Right lobe of liver (tissue), 6 donors: ENCODE measurements around the gene SH3PXD2A. TPM values are rescaled to one million over a fixed set of nuclear protein-coding genes. Genes with fewer than 3 reads are reported as not detected.

Source experiments
- ATAC-seq, 4 donors: fragments of 200-7000 bp; cut with Tn5 transposase; one replicate each; pipeline ENCODE4 v1.9.1; 2020; ENCODE audit warnings: mild to moderate bottlenecking in 4 of 4, moderate library complexity in 4 of 4
- DNase-seq, 3 donors: peaks; one replicate each; pipeline ENCODE4 v3.0.0-alpha.2; 2020
- H3K27ac ChIP-seq, 3 donors: fragments of 200-600 bp; one replicate each; pipeline ENCODE4 v1.8.0; 2022
- H3K27me3 ChIP-seq, 2 donors: fragments of 200-600 bp; one replicate each; pipeline ENCODE4 v1.8.0; 2022
- H3K36me3 ChIP-seq, 4 donors: fragments of 200-600 bp; sonication (generic) in 1 of 4; one replicate each; pipeline versions ENCODE4 v1.5.1 to v1.8.0; 2017 to 2022; ENCODE audit warnings: control low read depth in 1 of 4
- H3K4me1 ChIP-seq, 4 donors: fragments of 200-600 bp; sonication (generic) in 1 of 4; one replicate each; pipeline versions ENCODE4 v1.5.1 to v1.8.0; 2017 to 2022; ENCODE audit warnings: control low read depth in 1 of 4
- H3K4me3 ChIP-seq, 3 donors: fragments of 200-600 bp; one replicate each; pipeline ENCODE4 v1.8.0; 2022
- H3K9me3 ChIP-seq, 4 donors: fragments of 200-600 bp; sonication (generic) in 1 of 4; one replicate each; pipeline versions ENCODE4 v1.5.1 to v1.8.0; 2017 to 2022; ENCODE audit warnings: control low read depth in 1 of 4
- CTCF ChIP-seq, 4 donors: fragments of 200-600 bp in 3 of 4; fragments of 450-650 bp in 1 of 4; IDR thresholded peaks; one replicate each; pipeline versions ENCODE4 v1.5.1 to v1.8.0; 2016 to 2022; ENCODE audit warnings: antibody characterized with exemption in 4 of 4, mild to moderate bottlenecking in 2 of 4
- POLR2A ChIP-seq: fragments of 450-650 bp; IDR thresholded peaks from one replicate; pipeline ENCODE4 v1.6.1; 2017; ENCODE audit warnings: antibody characterized with exemption, mild to moderate bottlenecking
- WGBS: methylation state at CpG from one replicate; pipeline ENCODE4 v1.1.6; 2018; ENCODE audit warnings: low coverage, low lambda C conversion rate; ENCODE audit not compliant: insufficient coverage; ENCODE audit errors: missing lambda C conversion rate; 5-methylcytosine and 5-hydroxymethylcytosine counted together
- intact Hi-C, 2 donors: fragments of 100-400 bp; cut with DNase I; formaldehyde crosslinking; loops; one replicate each; pipeline versions ENCODE4 v1.11.2 to v1.14.1; 2022
- total RNA-seq, 6 experiments: library from RNA; depleted of rRNA in 2 of 6; stranded (reverse); fragments of >200 nt in 2 of 6; fragmentation: NEBNext Ultra II Directional in 3 of 6; extraction: Animal tissue kit (Norgen Biotek cat#: 25700) in 3 of 6; gene quantifications; one replicate each; pipeline versions ENCODE4 v1.1.0 to v1.2.4, GENCODE V29; 2016 to 2023
- donor health status: DM: no; HTN: yes; CAD: no.
- donor health status: DM: no; HTN: no; CAD: no.
- donor health status: DM: no; HTN: no; CAD: no.
- donor health status: DM: no; HTN: yes; CAD: no.
- donor health status: DM: no; HTN: yes; CAD: no.

The SH3PXD2A gene
- total RNA-seq, 6 experiments from 2014 or later = 3.0 to 38.3 (median 10.0) TPM

GRCh38 chr10:103870516-103870915 lies 15.1 kb upstream of the SH3PXD2A start:
- H3K27ac ChIP-seq = no peak overlapping the region
- peaks cover 0 to 6% (median 0%) of the 10 kb centered on the region in 4 donors for H3K9me3 ChIP-seq
- 93% methylated on average over 8 of the region's 8 CpGs for WGBS
- H3K4me1 ChIP-seq = no peaks in the 10 kb centered on the region
- ATAC-seq = no peak
- H3K4me3 ChIP-seq = no peak overlapping the region
- DNase-seq = no peak
- no peaks in the 10 kb centered on the region for H3K36me3 ChIP-seq
- intact Hi-C loops = no loop called here
- TF ChIP-seq CTCF (IDR thresholded peaks at IDR 0.05) (no peak), POLR2A (no peak)
- no peaks in the 10 kb centered on the region for H3K27me3 ChIP-seq

GRCh38 chr10:103869336-103869735 lies 14.0 kb upstream of the SH3PXD2A start:
- DNase-seq (no peak), ATAC-seq (no peak)
- Histone ChIP-seq H3K9me3 (peaks cover 0 to 10% (median 0%) of the 10 kb centered on the region in 4 donors), H3K27me3 (no peaks in the 10 kb centered on the region), H3K36me3 (no peaks in the 10 kb centered on the region), H3K4me1 (no peaks in the 10 kb centered on the region), H3K4me3 (no peak overlapping the region), H3K27ac (no peak overlapping the region)
- no peak for TF ChIP-seq CTCF (IDR thresholded peaks at IDR 0.05)
- no peak for TF ChIP-seq POLR2A
- intact Hi-C loops = no loop called here
- 63% methylated on average over 4 of the region's 4 CpGs for WGBS

GRCh38 chr10:103868200-103868599 lies 12.8 kb upstream of the SH3PXD2A start:
- TF ChIP-seq POLR2A (no peak), CTCF (IDR thresholded peaks at IDR 0.05) (no peak)
- H3K27ac ChIP-seq = no peak overlapping the region
- ATAC-seq = no peak
- intact Hi-C loops = no loop called here
- DNase-seq = no peak
- H3K4me1 ChIP-seq = no peaks in the 10 kb centered on the region
- no peaks in the 10 kb centered on the region for H3K36me3 ChIP-seq
- no peaks in the 10 kb centered on the region for H3K27me3 ChIP-seq
- WGBS = 75% methylated on average over 1 of the region's 1 CpG
- no peak overlapping the region for H3K4me3 ChIP-seq
- peaks cover 0 to 10% (median 0%) of the 10 kb centered on the region in 4 donors for H3K9me3 ChIP-seq

- no peaks in the 10 kb centered on the region for H3K36me3 ChIP-seq
- TF ChIP-seq CTCF (IDR thresholded peaks at IDR 0.05) (no peak), POLR2A (no peak)
- intact Hi-C loops = no loop called here
Observed at GRCh38 chr10:103861505-103861904, 6.1 kb upstream of the SH3PXD2A start.

More at GRCh38 chr10:103861505-103861904, 6.1 kb upstream of the SH3PXD2A start:
- peaks cover 0 to 5% (median 0%) of the 10 kb centered on the region in 4 donors for H3K4me1 ChIP-seq
- H3K4me3 ChIP-seq = no peak overlapping the region
- no peaks in the 10 kb centered on the region for H3K27me3 ChIP-seq
- ATAC-seq = no peak
- no peak overlapping the region for H3K27ac ChIP-seq
- H3K9me3 ChIP-seq = peaks cover 0 to 10% (median 0%) of the 10 kb centered on the region in 4 donors
- DNase-seq = no peak
- 92% methylated on average over 1 of the region's 1 CpG for WGBS
